NCI-H82 treated with DMSO at 0.1 percent for 48 hours (cell line): ENCODE data around the gene CTRL.
A peak's percentile ranks its signal among the peaks of the same experiment; 100 is the strongest.

Source experiments
- DNase-seq: peaks from one replicate; lab custom pipeline; 2025; ENCODE audit not compliant: unreplicated experiment; lab: John Stamatoyannopoulos, UW

CTRL gene

DNA sequence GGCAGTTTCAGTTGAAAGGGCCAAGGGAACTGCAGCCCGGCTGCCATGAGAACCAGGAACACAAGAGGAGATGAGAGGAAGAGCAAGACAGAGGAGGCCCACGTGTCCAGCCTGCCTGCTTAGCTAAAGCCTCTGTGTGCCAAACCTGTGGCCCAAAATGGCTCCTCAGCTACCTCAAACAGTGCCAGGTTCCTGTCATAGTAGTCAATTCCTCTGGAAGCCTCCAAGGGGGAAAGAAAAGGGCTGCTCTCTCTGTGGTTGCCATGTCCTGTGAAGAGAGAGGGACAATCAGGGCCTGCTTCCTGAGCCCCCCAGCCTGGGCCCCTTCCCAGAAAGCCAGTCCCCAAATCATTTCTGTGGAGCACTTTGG, 31.6 kb upstream of the CTRL start:
- DNase-seq = no peak

DNA sequence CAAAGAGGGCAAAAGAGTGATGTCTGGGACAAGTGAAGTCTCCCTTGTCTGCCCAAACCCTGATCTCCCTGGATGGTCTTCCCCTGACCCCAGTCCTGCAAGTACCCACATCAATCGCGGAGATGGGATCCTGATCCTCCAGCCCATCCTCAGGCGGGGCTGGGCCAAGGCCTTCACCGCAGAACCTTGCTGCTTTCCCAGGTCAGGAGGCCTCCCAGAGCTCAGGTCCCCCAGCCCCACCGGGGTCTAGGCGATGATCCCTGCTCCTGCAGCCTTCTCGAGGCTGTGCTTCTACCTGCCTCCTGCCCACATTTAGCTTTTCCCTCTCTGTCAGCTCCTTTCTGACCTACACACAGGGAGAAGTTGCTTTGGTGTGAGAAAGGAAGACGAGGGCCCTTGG, 30.5 kb upstream of the CTRL start:
- no peak for DNase-seq

DNA sequence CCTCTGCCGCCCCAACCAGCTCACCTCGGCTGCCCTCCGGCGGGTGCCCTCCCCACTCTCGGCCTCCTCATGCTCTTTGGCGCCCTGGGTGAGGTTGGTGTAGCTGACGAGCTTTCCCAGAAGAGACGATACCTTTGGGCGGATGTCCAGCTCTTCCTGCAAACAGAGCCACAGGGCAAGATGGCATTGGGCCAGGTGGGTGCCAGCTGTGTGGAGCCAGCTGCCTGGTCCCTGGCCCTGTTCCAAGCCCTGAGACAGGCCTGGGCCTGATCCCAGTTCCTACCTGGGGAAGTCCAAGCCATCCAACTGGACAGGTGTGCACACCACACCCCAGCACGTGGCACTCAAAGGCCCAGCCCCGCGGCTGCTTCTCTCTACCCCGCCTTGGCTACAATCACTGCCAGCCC, 29.9 kb upstream of the CTRL start:
- DNase-seq = no peak

DNA sequence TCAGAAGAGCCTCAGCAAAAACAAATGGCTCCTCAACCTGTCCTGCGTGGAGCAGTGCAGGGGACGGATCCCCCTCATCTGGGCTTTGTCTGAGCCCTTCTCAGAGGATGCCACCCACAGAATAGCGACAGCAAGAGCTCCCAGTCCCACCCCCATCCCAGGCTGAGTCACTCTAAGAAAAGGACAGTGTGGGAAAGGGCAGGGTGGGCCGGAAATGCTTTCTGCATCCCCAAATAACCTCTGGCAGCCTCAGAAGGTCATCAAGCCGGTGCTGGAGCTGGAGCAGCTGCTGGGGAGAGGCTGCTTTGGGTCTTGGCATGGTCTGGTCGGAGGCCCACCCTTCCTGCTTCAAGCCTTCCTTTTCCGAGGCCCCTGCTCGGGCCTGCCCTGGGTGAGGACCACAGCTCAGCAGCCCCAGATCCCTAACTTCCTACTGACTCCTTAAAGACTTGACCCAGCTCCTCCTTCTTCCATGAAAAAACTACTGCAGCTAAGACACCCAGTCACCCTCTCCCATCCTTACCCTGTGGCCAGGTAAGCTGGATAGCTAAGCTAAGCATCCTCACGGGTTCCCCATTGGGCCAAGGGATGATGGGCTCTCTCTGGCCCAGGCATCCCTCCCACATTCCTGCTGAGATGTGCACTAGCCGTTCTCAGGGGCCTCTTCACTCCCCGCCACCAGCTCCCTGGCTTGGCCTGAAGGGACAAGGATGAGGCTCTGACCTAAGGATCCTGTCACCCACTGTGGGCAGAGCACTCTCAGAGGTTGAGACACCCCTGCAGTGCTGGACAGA, 28.1 kb upstream of the CTRL start:
- DNase-seq = no peak

DNA sequence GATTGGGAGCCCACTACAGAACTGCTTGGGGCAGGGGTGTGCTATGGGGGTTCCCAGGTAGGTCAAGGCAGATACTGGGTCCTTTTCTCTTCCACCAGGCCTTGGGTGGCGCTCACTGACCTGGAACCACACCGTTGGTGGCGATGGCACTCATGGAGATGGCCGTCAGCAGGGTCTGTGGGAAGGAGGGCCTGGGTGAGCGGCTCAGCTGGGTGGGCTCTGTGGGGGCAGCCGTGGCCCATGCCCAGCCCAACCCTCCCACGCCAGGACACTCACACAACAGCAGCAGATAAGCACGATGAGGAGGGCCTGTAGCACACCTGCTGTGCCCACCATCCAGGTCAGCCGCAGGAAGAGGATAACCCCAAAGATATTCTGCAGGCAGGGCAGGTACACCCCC, 26.0 kb upstream of the CTRL start:
- no peak for DNase-seq

DNA sequence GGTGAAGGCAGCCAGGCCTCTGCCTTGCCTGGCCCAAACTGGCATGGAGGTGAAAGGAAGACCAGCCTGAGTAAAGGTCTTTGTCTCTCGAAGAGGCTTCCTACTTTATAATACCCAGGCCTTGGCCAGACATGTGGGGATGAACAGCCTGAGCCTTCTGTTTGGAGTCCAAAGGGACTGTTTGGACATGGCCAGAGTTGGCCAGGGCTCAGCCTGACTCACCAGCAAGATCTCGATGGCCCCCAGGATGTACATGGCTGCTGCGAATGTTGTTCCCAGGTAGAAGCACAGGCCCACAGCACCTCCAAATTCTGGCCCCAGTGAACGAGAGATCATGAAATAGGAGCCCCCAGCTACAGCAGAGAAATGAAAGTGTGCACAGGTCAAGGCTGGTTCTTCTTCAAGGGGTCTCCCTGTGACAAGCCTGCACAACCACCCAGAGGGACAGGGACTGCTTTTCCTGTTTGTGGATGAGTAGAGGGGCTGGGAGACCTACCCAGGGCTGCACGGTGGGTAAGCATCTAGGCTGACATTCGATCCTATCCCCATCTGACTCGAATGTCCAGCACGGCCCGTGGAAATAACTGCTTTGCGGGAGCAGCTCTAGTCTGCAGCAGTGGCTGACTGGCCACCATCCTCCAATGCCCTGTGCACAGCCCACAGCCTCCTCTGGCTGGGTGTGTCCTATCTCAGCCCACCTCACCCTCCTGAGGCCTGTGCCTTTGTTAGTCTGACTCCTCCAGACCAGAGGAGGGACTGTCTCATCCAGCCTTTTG, 22.9 kb upstream of the CTRL start:
- DNase-seq = no peak

DNA sequence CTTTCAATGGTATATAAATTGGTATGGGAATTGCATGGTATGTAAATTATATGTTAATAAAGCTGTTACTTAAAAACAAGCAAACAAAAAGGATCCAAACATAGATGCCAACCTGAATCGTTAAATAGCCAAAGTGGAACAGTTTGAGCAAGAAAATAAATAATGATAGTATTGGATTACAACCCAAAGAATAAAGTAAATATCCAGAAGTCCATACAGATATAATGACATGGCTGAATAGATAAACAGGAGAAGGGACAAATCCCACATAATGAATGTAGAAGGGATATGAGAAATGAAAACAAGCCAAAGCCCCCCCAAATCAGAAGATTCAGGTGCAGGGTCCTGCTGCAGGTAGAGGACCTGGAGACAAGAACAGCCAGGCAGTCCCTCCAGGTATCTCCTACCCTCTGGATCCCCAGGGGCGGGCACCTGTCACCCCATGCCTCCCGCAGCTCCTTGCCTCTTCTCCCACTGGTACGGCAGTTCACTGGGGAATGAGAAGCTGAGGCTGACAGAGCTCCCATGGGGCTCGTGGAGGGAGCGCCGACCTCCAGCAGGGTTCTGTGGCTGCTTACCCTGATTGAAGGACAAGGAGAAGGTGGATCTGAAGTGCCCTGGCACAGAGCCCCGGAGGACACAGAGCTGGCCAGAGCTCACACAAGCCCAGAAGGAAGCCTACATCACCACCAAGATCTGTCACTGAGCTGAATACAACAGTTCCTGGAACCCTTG, 22.1 kb upstream of the CTRL start:
- DNase-seq = no peak

DNA sequence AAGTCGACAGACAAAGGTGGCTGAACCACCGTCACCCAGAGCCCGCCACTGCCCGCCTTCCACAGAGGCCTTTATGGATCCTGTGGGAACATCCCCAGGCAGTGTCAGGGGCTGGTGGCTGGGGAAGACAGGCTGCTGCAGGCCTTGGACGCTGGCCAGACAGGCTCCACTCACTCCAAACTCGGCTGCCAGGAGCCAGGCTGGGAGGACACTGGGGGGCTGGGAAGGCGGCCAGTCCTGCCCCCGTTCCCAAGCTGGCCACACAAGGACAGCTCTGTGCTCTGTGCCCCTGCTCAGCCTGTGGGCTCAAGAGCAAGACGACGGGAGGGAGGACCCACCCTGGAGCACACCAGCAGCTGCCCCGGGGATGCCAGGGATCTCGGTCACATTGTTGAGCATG, 19.8 kb upstream of the CTRL start:
- DNase-seq = no peak

DNA sequence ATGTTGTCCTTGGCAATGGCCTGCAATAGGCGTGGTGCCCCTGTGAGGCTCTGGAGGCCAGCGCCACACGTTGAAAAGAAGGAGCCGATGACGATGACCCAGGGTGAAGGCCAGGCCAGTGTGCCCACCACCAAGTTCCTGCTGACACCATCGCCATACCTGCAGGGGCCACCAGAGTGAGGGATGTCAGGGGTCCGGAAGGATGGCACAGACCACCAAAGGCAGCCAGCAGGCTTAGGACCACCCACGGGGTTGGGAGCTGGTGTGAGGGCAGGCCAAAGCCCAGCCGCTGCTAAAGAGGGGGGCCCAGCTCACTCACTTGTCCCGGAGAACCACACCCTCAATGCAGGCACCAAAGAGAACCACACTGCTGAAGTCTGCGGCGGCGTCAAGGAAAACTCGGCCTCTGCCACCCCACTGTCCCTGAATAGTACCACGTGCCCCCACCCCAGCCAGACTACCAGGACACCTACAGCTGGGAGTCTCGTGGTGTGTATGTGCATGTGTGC, 18.7 kb upstream of the CTRL start:
- no peak for DNase-seq

DNA sequence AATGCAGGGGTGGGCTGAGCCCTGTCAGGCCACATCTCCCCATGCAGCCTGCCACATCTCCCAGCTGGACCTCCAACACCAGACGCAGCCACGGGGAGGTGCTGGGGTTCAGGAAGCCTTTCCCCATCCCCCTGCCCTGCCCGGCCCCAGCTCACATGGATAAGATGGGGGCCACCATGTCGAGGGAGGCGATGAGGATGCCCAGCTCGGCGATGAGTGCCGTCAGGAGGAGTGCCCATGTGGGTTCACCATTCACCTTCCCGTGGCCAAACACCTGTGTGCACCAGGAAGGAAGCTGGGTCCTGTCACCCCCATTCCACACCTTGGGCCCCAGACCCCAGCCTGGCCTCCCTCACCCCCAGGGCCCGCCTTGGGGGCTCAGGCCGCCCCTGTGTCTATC, 18.0 kb upstream of the CTRL start:
- no peak for DNase-seq

DNA sequence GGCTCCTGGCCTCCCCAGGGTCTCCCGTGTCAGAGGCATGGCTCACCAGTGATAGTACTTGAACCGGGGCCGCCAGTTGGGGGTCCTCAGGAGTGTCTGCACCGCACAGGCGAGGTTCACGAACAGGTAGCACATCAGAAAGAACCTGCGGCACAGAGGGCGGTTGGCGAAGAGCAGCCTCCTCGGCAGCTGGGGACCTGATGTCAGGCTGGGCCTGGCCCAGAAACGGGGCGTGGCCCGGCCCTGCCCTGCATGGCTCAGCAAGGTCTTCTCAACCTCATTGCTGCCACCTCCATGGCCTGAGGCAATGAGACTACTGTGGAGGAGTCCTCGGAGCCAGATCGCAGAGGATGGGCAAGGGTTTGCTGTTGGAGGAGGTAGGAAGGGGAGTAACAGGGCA, 16.4 kb upstream of the CTRL start:
- DNase-seq = no peak

DNA sequence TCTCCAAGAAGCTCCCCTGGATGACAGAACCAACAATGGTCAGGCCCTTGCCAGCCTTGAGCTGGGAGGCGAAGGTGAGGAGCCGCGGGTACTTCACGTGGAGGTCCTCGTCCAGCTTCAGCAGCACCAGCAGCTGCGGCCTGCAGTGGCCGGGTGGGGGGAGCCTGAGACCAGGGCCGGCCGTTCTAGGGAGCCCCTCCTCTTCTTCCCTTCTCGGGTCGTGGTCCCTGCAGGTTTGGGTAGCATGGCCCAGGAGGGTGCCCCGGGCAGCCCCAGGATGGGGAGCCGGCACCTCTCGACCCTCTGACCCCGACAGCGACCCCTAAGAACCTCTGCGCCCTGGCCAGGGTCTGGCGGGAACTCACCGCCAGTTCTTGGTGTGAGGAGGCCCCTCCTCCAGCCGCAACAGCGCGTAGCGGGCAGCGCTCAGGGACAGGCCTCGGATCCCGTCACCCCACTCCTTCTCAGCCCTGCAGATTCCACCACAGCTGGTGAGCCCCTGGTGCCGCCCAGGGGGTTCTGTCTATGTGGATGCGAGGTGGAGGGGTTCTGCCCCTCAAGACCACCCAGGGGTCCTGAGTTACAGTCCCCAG, 15.4 kb upstream of the CTRL start:
- DNase-seq = no peak

DNA sequence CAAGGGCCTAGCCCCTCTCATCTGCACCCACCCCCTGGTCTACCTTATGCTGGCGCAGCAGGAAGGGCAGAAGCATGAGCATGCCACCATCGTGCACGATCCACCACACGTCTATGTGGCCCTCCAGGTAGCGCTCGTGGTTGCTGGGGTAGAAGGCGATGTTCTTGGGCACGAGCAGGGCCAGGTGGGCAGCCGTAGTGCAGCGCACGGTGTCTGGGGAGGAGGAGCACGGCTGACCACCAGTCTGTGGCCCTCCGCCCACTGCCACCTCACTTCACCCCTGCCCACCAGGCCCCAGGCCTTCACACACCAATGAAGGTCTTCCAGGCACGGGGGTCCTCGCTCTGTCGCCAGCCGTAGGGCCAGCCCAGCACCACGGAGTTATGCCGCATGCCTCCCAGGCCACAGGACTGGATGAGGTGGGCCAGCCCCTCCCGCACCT, 14.5 kb upstream of the CTRL start:
- DNase-seq = no peak

DNA sequence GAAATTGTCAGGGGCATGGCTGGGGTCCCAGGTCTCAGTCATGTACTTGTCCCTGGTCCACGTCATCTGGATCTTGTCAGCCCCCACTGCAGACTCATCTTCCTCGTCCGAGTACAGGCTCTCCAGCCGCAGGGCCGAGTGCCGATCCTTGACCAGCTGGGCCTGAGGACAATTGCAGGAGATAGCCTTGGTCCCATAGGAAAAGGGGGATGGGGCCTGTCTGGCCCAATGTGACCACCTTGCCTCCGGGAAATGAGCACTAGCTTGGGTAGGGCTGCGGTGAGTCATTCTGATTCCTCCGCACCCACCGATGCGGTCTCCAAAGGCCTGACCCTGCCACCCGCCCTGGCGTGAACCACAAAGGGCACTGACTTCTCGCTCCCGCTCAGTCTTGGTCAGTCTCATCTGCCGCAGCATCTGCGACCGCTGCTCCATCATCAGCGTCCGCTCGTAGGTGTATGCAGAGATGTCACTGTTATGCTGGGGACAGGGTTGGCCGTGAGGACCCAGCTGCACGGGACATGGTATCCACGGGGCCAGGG, 13.8 kb upstream of the CTRL start:
- no peak for DNase-seq

DNA sequence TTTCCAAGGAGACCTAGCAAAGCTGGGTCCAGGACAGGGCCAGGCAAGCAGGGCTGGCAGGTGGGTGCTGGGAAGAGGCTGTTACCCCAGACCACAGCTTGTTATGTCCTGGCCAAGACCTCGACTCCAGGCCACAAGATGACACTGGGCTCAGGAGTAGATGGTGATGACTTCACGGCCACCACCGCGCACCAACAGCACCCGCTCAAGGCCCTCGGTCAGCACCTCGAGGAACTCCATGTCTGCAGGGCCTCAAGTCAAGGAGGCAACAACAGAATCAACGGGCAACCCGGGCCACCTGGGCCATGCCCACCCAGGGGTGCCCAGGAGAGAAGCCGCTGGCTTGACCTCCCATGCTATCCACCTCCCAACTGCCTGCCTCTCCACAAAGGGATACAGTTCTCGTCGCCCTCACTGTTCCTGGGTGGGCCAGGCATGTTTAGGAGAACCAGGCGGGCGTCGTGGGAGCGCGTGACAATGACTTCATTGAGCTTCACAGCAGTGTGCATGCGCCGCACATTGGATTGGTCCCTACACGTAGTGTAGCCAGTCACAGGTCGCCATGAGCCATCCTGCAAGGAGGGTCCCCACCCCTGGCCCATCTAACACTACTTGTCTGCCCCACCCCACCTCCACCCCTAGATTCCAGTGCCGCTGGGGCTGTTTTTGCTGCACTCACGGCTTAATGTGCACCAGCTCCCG, 13.2 kb upstream of the CTRL start:
- DNase-seq = no peak

DNA sequence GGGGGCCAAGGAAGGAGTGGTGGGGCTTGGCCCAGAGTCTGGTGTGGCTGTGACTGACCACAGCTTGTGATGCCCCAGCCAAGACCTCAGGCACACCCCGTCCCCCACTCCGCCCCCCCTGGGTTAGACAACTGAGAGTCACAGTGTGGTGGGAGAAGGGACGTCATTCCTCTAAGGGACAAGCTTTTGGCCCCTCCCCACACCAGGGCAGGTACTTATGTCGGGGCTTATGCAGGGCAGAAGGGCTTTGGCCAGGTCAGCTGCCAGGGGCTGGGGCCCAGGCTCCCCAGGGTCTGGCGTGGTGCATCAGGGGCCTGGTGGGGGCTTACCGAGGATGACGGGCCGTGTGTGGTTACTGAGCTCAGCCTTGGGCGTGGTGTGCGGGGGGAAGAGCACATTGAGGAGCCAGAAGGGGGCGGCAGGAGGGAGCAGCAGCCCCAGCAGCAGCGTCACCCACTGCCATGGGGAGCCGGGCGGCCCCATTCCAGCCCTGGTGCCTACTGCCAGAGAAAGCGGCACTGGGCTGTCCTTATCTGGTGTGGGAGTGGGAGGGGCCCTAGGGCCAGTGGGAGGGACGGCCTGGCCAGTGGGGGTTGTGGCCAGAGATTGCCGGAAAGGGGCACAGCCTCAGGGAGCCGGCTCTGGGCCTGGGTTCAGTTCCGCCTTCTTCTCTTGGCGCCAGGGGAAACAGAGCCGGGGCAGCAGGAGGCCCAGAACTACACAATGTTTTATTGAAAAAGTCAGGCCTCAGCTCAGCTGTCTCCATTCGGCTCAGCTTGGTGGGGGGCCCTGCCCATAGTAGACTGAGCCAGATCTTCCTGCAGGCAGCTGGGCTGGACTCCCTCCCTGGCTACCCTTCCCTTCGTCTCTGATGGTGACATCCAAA, 12.2 kb upstream of the CTRL start, which contains the start of gene LCAT:
Gene LCAT, minus strand, starts transcription at position 502 of the 886 bp plus-strand sequence. Its CDS starts 19 bp downstream, at position 483.
- no peak for DNase-seq

DNA sequence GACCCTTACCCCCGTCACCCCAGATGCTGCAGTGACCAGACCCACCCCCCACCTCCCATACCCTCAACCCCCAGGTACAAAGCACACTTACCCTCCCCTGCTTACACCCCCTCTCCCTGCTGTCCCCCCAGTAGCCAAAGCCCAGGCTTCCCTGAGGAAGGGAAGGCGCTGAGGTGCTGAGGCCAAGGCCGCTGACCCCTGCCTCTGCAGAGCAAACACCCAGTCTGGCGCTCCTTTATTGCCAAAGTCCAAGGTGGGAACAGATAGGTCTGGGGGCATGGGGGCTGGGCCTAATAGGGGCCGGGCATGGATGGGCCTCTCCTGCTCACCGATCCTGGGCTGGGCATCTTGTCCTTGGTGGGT, 11.6 kb upstream of the CTRL start:
- no peak for DNase-seq

DNA sequence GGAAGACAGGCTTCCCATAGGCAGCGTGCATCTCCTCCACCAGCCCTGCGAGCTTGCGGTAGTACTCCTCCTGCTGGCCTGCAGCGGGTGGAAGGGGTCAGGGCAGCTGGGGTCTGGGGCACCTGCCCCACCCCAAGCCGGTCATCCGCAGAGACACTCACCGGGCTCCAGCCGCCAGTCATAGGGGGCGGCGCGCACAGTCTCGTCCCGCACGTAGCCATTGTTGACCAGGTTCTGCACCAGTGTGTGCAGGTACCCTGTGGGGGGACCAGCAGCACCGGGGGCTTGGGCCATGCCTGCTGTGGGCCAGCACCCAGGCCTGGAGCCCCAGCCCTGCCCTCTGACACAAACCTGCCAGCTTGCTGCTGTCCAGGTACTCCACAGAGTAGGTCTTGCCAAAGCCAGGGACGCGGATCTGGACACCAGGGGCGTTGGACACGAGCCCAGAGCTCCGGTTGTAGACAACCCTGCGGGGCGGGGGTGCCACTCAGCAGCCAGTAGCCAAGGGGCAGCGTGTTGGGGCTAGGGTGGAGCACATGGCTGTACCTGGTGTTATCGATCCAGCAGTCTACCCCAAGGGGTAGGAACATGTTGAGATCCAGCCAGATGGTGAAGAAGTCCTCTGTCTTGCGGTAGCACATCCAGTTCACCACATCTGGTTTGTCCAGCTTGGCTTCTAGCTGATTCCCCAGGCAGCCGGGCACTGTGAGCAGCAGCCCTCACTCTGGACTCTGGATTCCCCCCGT, 11.0 kb upstream of the CTRL start:
- DNase-seq = no peak

DNA sequence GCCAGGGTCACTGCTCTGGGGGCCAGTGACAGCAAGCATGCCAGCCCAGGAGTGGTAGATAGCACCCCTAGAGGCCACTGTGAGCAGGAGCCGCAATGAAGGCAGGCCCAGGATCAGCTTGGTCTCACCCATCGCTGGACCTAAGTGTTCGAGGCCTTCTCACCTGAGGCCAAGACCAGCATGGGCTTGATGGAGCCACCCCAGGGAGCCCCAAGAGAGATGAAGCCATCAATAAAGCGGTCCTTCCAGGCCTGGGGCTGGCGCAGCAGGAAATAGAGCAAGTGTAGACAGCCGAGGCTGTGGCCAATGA, 10.5 kb upstream of the CTRL start:
- DNase-seq = peak; percentile 4
